ENCODE data around the gene DND1.
"Not testable (repeated sequence)": the region's sequence is repeated elsewhere in the genome, so short reads cannot be mapped to it uniquely, and the experiment has no call there.

DND1 gene

GRCh38 chr5:140631036-140631417 is 42.3 kb downstream of the DND1 start:
- H3K4me1 ChIP-seq (ENCODE audit: control insufficient read depth, insufficient read depth, low read length): no peaks in the 10 kb centered on the region
- H3K27ac ChIP-seq (ENCODE audit: insufficient read depth, low read depth, low read length, poor library complexity, severe bottlenecking): no peak overlapping the region
- peaks cover 45% of the 10 kb centered on the region for H3K27me3 ChIP-seq (ENCODE audit: control insufficient read depth, insufficient read depth, low read length, poor library complexity, severe bottlenecking)
- WGBS, 2 experiments: 90 to 95% methylated on average over 4 of the region's 4 CpGs
- H3K9me3 ChIP-seq (ENCODE audit: control insufficient read depth, low read length): no peaks in the 10 kb centered on the region
- no peak overlapping the region for H3K4me3 ChIP-seq (ENCODE audit: insufficient read depth, low read depth, low read length)
- no peaks in the 10 kb centered on the region for H3K36me3 ChIP-seq (ENCODE audit: control insufficient read depth, insufficient read depth, low read length)

GRCh38 chr5:140630292-140631035 is 42.9 kb downstream of the DND1 start:
- WGBS, 2 experiments: 74 to 84% methylated on average over 2 of the region's 2 CpGs
- Histone ChIP-seq H3K27ac (ENCODE audit: insufficient read depth, low read depth, low read length, poor library complexity, severe bottlenecking) (no peak overlapping the region), H3K27me3 (ENCODE audit: control insufficient read depth, insufficient read depth, low read length, poor library complexity, severe bottlenecking) (peaks cover 45% of the 10 kb centered on the region), H3K36me3 (ENCODE audit: control insufficient read depth, insufficient read depth, low read length) (no peaks in the 10 kb centered on the region), H3K4me1 (ENCODE audit: control insufficient read depth, insufficient read depth, low read length) (no peaks in the 10 kb centered on the region), H3K9me3 (ENCODE audit: control insufficient read depth, low read length) (no peaks in the 10 kb centered on the region), H3K4me3 (ENCODE audit: insufficient read depth, low read depth, low read length) (no peak overlapping the region)

- no peak overlapping the region for H3K27ac ChIP-seq (ENCODE audit: insufficient read depth, low read depth, low read length, poor library complexity, severe bottlenecking)
- no peak overlapping the region for H3K4me3 ChIP-seq (ENCODE audit: insufficient read depth, low read depth, low read length)
- H3K4me1 ChIP-seq (ENCODE audit: control insufficient read depth, insufficient read depth, low read length): no peaks in the 10 kb centered on the region
- WGBS, 2 experiments: 76 to 100% methylated on average over 1 of the region's 1 CpG
- H3K27me3 ChIP-seq (ENCODE audit: control insufficient read depth, insufficient read depth, low read length, poor library complexity, severe bottlenecking): peaks cover 39% of the 10 kb centered on the region
- no peaks in the 10 kb centered on the region for H3K36me3 ChIP-seq (ENCODE audit: control insufficient read depth, insufficient read depth, low read length)
- no peaks in the 10 kb centered on the region for H3K9me3 ChIP-seq (ENCODE audit: control insufficient read depth, low read length)
Observed at GRCh38 chr5:140628711-140629110, 44.7 kb downstream of the DND1 start.

GRCh38 chr5:140627972-140628371 is 45.4 kb downstream of the DND1 start:
- Histone ChIP-seq H3K27ac (ENCODE audit: insufficient read depth, low read depth, low read length, poor library complexity, severe bottlenecking) (no peak overlapping the region), H3K4me3 (ENCODE audit: insufficient read depth, low read depth, low read length) (no peak overlapping the region), H3K36me3 (ENCODE audit: control insufficient read depth, insufficient read depth, low read length) (no peaks in the 10 kb centered on the region), H3K27me3 (ENCODE audit: control insufficient read depth, insufficient read depth, low read length, poor library complexity, severe bottlenecking) (peaks cover 31% of the 10 kb centered on the region), H3K9me3 (ENCODE audit: control insufficient read depth, low read length) (no peaks in the 10 kb centered on the region), H3K4me1 (ENCODE audit: control insufficient read depth, insufficient read depth, low read length) (no peaks in the 10 kb centered on the region)
- WGBS, 2 experiments: 85 to 86% methylated on average over 6 of the region's 6 CpGs

GRCh38 chr5:140624886-140625285 is 48.5 kb downstream of the DND1 start:
- not testable (repeated sequence) for H3K4me3 ChIP-seq (ENCODE audit: insufficient read depth, low read depth, low read length); H3K4me1 ChIP-seq (ENCODE audit: control insufficient read depth, insufficient read depth, low read length); H3K9me3 ChIP-seq (ENCODE audit: control insufficient read depth, low read length); H3K27ac ChIP-seq (ENCODE audit: insufficient read depth, low read depth, low read length, poor library complexity, severe bottlenecking); H3K36me3 ChIP-seq (ENCODE audit: control insufficient read depth, insufficient read depth, low read length); H3K27me3 ChIP-seq (ENCODE audit: control insufficient read depth, insufficient read depth, low read length, poor library complexity, severe bottlenecking)
- WGBS, 2 experiments: 86 to 90% methylated on average over 10 of the region's 10 CpGs

GRCh38 chr5:140623061-140623460 is 50.3 kb downstream of the DND1 start:
- not testable (repeated sequence) for H3K4me3 ChIP-seq (ENCODE audit: insufficient read depth, low read depth, low read length); H3K4me1 ChIP-seq (ENCODE audit: control insufficient read depth, insufficient read depth, low read length); H3K36me3 ChIP-seq (ENCODE audit: control insufficient read depth, insufficient read depth, low read length); H3K9me3 ChIP-seq (ENCODE audit: control insufficient read depth, low read length); H3K27me3 ChIP-seq (ENCODE audit: control insufficient read depth, insufficient read depth, low read length, poor library complexity, severe bottlenecking); H3K27ac ChIP-seq (ENCODE audit: insufficient read depth, low read depth, low read length, poor library complexity, severe bottlenecking)

GRCh38 chr5:140622301-140622700 is 51.1 kb downstream of the DND1 start:
- Histone ChIP-seq H3K9me3 (ENCODE audit: control insufficient read depth, low read length) (no peaks in the 10 kb centered on the region), H3K36me3 (ENCODE audit: control insufficient read depth, insufficient read depth, low read length) (no peaks in the 10 kb centered on the region), H3K4me1 (ENCODE audit: control insufficient read depth, insufficient read depth, low read length) (no peaks in the 10 kb centered on the region), H3K27ac (ENCODE audit: insufficient read depth, low read depth, low read length, poor library complexity, severe bottlenecking) (no peak overlapping the region), H3K4me3 (ENCODE audit: insufficient read depth, low read depth, low read length) (no peak overlapping the region), H3K27me3 (ENCODE audit: control insufficient read depth, insufficient read depth, low read length, poor library complexity, severe bottlenecking) (no peaks in the 10 kb centered on the region)
- 90% methylated on average over 3 of the region's 3 CpGs for WGBS, 2 experiments

Measured in ectodermal cell (in vitro differentiated cells).